Mucosa of stomach (tissue), 1 donor: ENCODE measurements around the gene POU2AF1.

Experiments
- H3K27me3 ChIP-seq: one replicate; pipeline ENCODE4 v1.7.0; 2013; ENCODE audit warnings: mild to moderate bottlenecking, low read length; ENCODE audit not compliant: control insufficient read depth, insufficient read depth
- H3K36me3 ChIP-seq: one replicate; pipeline ENCODE4 v1.7.0; 2013; ENCODE audit warnings: low read length; ENCODE audit not compliant: control insufficient read depth, insufficient read depth
- H3K4me1 ChIP-seq: one replicate; pipeline ENCODE4 v1.7.0; 2013; ENCODE audit warnings: mild to moderate bottlenecking, low read length; ENCODE audit not compliant: control insufficient read depth, insufficient read depth
- H3K4me3 ChIP-seq: one replicate; pipeline ENCODE4 v1.7.0; 2013; ENCODE audit warnings: low read length
- H3K9ac ChIP-seq: one replicate; pipeline ENCODE4 v1.7.0; 2013; ENCODE audit warnings: mild to moderate bottlenecking, low read length, moderate library complexity
- H3K9me3 ChIP-seq: one replicate; pipeline ENCODE4 v1.7.0; 2013; ENCODE audit warnings: mild to moderate bottlenecking, low read length, moderate library complexity; ENCODE audit not compliant: control insufficient read depth
- donor health status: Pancreatic carcinoma.

The POU2AF1 gene

GRCh38 chr11:111342329-111342728 is 36.7 kb downstream of the POU2AF1 start:
- Histone ChIP-seq H3K9me3 (no peaks in the 10 kb centered on the region), H3K27me3 (no peaks in the 10 kb centered on the region), H3K9ac (no peak overlapping the region), H3K36me3 (no peaks in the 10 kb centered on the region), H3K4me3 (no peak overlapping the region), H3K4me1 (no peaks in the 10 kb centered on the region)

- Histone ChIP-seq H3K4me1 (peaks cover 9% of the 10 kb centered on the region), H3K27me3 (no peaks in the 10 kb centered on the region), H3K9ac (no peak overlapping the region), H3K36me3 (no peaks in the 10 kb centered on the region), H3K4me3 (no peak overlapping the region), H3K9me3 (no peaks in the 10 kb centered on the region)
These were observed 39.2 kb downstream of the POU2AF1 start for GRCh38 chr11:111339758-111340388.

GRCh38 chr11:111336582-111337256 is 42.4 kb downstream of the POU2AF1 start:
- peaks cover 34% of the 10 kb centered on the region for H3K4me1 ChIP-seq
- no peak overlapping the region for H3K4me3 ChIP-seq
- H3K27me3 ChIP-seq = no peaks in the 10 kb centered on the region
- H3K36me3 ChIP-seq = no peaks in the 10 kb centered on the region
- no peak overlapping the region for H3K9ac ChIP-seq
- no peaks in the 10 kb centered on the region for H3K9me3 ChIP-seq

- H3K9ac ChIP-seq = no peak overlapping the region
- H3K36me3 ChIP-seq = no peaks in the 10 kb centered on the region
- H3K27me3 ChIP-seq = no peaks in the 10 kb centered on the region
- no peaks in the 10 kb centered on the region for H3K9me3 ChIP-seq
- H3K4me1 ChIP-seq = peaks cover 41% of the 10 kb centered on the region
- no peak overlapping the region for H3K4me3 ChIP-seq
These were observed 43.0 kb downstream of the POU2AF1 start for GRCh38 chr11:111336062-111336461.

GRCh38 chr11:111335549-111335948 is 43.5 kb downstream of the POU2AF1 start:
- H3K36me3 ChIP-seq = no peaks in the 10 kb centered on the region
- peaks cover 44% of the 10 kb centered on the region for H3K4me1 ChIP-seq
- no peaks in the 10 kb centered on the region for H3K27me3 ChIP-seq
- H3K9me3 ChIP-seq = no peaks in the 10 kb centered on the region
- no peak overlapping the region for H3K9ac ChIP-seq
- H3K4me3 ChIP-seq = no peak overlapping the region

GRCh38 chr11:111334532-111335502 is 44.3 kb downstream of the POU2AF1 start:
- Histone ChIP-seq H3K9me3 (no peaks in the 10 kb centered on the region), H3K9ac (no peak overlapping the region), H3K36me3 (no peaks in the 10 kb centered on the region), H3K4me1 (peaks cover 51% of the 10 kb centered on the region), H3K27me3 (no peaks in the 10 kb centered on the region), H3K4me3 (no peak overlapping the region)

- Histone ChIP-seq H3K36me3 (no peaks in the 10 kb centered on the region), H3K4me1 (peaks cover 67% of the 10 kb centered on the region), H3K9me3 (no peaks in the 10 kb centered on the region), H3K4me3 (no peak overlapping the region), H3K27me3 (no peaks in the 10 kb centered on the region), H3K9ac (no peak overlapping the region)
These were observed 47.2 kb downstream of the POU2AF1 start for GRCh38 chr11:111331711-111332479.

GRCh38 chr11:111330234-111330893 is 48.7 kb downstream of the POU2AF1 start:
- no peak overlapping the region for H3K4me3 ChIP-seq
- H3K36me3 ChIP-seq = no peaks in the 10 kb centered on the region
- H3K9ac ChIP-seq = no peak overlapping the region
- H3K9me3 ChIP-seq = no peaks in the 10 kb centered on the region
- H3K4me1 ChIP-seq = peaks cover 66% of the 10 kb centered on the region
- H3K27me3 ChIP-seq = no peaks in the 10 kb centered on the region

GRCh38 chr11:111329306-111330204 is 49.5 kb downstream of the POU2AF1 start:
- no peaks in the 10 kb centered on the region for H3K27me3 ChIP-seq
- H3K4me3 ChIP-seq = no peak overlapping the region
- H3K9me3 ChIP-seq = no peaks in the 10 kb centered on the region
- no peak overlapping the region for H3K9ac ChIP-seq
- H3K36me3 ChIP-seq = no peaks in the 10 kb centered on the region
- H3K4me1 ChIP-seq = peaks cover 58% of the 10 kb centered on the region

GRCh38 chr11:111327908-111328624 is 51.0 kb downstream of the POU2AF1 start:
- no peak overlapping the region for H3K9ac ChIP-seq
- H3K9me3 ChIP-seq = no peaks in the 10 kb centered on the region
- no peak overlapping the region for H3K4me3 ChIP-seq
- no peaks in the 10 kb centered on the region for H3K36me3 ChIP-seq
- no peaks in the 10 kb centered on the region for H3K27me3 ChIP-seq
- H3K4me1 ChIP-seq = peaks cover 49% of the 10 kb centered on the region
